Epithelial cell of prostate (primary cell): ENCODE data around the gene MPND.

Experiments used
- DNase-seq: peaks from one replicate; pipeline ENCODE4 v3.0.0-alpha.2; 2011; ENCODE audit warnings: low read depth, low spot score
- H3K27ac ChIP-seq: fragments of 450-650 bp; 2 replicates; pipeline ENCODE4 v1.5.1; 2017; ENCODE audit warnings: mild to moderate bottlenecking

Gene MPND

GRCh38 chr19:4343370-4344307, at the start of gene MPND:
Gene MPND, plus strand, starts transcription at chr19:4343562. Its CDS starts 32 bp downstream, at chr19:4343594.
- peak; percentile 16 for DNase-seq
- peak within 1 kb of the TSS; percentile 68 for H3K27ac ChIP-seq

GRCh38 chr19:4294389-4294788, 49.0 kb upstream of the MPND start:
- DNase-seq = no peak
- no peak overlapping the region for H3K27ac ChIP-seq

- no peak overlapping the region for H3K27ac ChIP-seq
- DNase-seq = no peak
These were observed 47.2 kb upstream of the MPND start for GRCh38 chr19:4295972-4296771.

- DNase-seq = no peak
- H3K27ac ChIP-seq = no peak overlapping the region
These were observed 45.2 kb upstream of the MPND start for GRCh38 chr19:4297901-4298809.

GRCh38 chr19:4298810-4299550, 44.4 kb upstream of the MPND start:
- no peak for DNase-seq

GRCh38 chr19:4300589-4300988, 42.8 kb upstream of the MPND start:
- DNase-seq = no peak
- H3K27ac ChIP-seq = no peak overlapping the region

More at GRCh38 chr19:4298810-4299550, 44.4 kb upstream of the MPND start:
- H3K27ac ChIP-seq = no peak overlapping the region

GRCh38 chr19:4301590-4302242, 41.6 kb upstream of the MPND start:
- DNase-seq = no peak
- no peak overlapping the region for H3K27ac ChIP-seq

GRCh38 chr19:4302243-4302640, 41.1 kb upstream of the MPND start, which contains the start of gene TMIGD2:
Gene TMIGD2, minus strand, starts transcription at chr19:4302389. Its CDS starts 4 bp downstream, at chr19:4302385.
- no peak for DNase-seq
- no peak within 1 kb of the TSS for H3K27ac ChIP-seq

GRCh38 chr19:4303819-4304537, 39.4 kb upstream of the MPND start:
- H3K27ac ChIP-seq = no peak overlapping the region
- DNase-seq = no peak

- no peak for DNase-seq
- no peak within 1 kb of the TSS for H3K27ac ChIP-seq
These were observed 38.7 kb upstream of the MPND start, which contains the start of gene FSD1 for GRCh38 chr19:4304538-4305256. Gene FSD1, plus strand, starts transcription at chr19:4304598. Its CDS starts 149 bp downstream, at chr19:4304747.

- no peak overlapping the region for H3K27ac ChIP-seq
- no peak for DNase-seq
These were observed 38.1 kb upstream of the MPND start for GRCh38 chr19:4305257-4305612.

- H3K27ac ChIP-seq = no peak overlapping the region
These were observed 37.7 kb upstream of the MPND start for GRCh38 chr19:4305659-4306058.

GRCh38 chr19:4310247-4311121, 32.9 kb upstream of the MPND start:
- no peak overlapping the region for H3K27ac ChIP-seq
- no peak for DNase-seq

More at GRCh38 chr19:4305659-4306058, 37.7 kb upstream of the MPND start:
- no peak for DNase-seq

GRCh38 chr19:4313847-4314490, 29.4 kb upstream of the MPND start:
- no peak overlapping the region for H3K27ac ChIP-seq
- no peak for DNase-seq

GRCh38 chr19:4316956-4317355, 26.4 kb upstream of the MPND start:
- DNase-seq = no peak

GRCh38 chr19:4318460-4318859, 24.9 kb upstream of the MPND start:
- H3K27ac ChIP-seq = no peak overlapping the region

More at GRCh38 chr19:4316956-4317355, 26.4 kb upstream of the MPND start:
- no peak overlapping the region for H3K27ac ChIP-seq

More at GRCh38 chr19:4318460-4318859, 24.9 kb upstream of the MPND start:
- DNase-seq = no peak
